Vagina (tissue), 2 donors: ENCODE data around the gene TRPM4. TPM values are rescaled to one million over a fixed set of nuclear protein-coding genes. Genes with fewer than 3 reads are reported as not detected.
A peak's percentile ranks its signal among the peaks of the same experiment; 100 is the strongest.

Experiments
- DNase-seq, 2 donors: peaks; one replicate each; pipeline ENCODE4 v3.0.0-alpha.2; 2017; ENCODE audit errors: extremely low spot score in 2 of 2
- H3K27ac ChIP-seq: fragments of 200-600 bp; sonication (generic); one replicate; pipeline ENCODE4 v1.5.1; 2019
- H3K27me3 ChIP-seq: fragments of 200-600 bp; sonication (generic); one replicate; pipeline ENCODE4 v1.5.1; 2019
- H3K36me3 ChIP-seq, 2 donors: fragments of 200-600 bp; sonication (generic); one replicate each; pipeline ENCODE4 v1.5.1; 2017 to 2019
- H3K4me1 ChIP-seq: fragments of 200-600 bp; sonication (generic); one replicate; pipeline ENCODE4 v1.5.1; 2019
- H3K4me3 ChIP-seq, 2 donors: fragments of 200-600 bp; sonication (generic); 1 replicate in 1 of 2; 2 replicates in 1 of 2; pipeline ENCODE4 v1.5.1; 2016 to 2019
- H3K9me3 ChIP-seq: fragments of 200-600 bp; sonication (generic); one replicate; pipeline ENCODE4 v1.5.1; 2019
- POLR2A ChIP-seq, 2 donors: fragments of 450-650 bp; IDR thresholded peaks; one replicate each; pipeline ENCODE4 v1.6.1; 2017; ENCODE audit warnings: antibody characterized with exemption in 2 of 2, mild to moderate bottlenecking in 2 of 2, moderate library complexity in 2 of 2
- POLR2AphosphoS5 ChIP-seq, 2 donors: sonication (generic); formaldehyde crosslinking; IDR thresholded peaks; one replicate each; pipeline ENCODE4 v1.9.0; 2017; ENCODE audit warnings: antibody characterized with exemption in 2 of 2, mild to moderate bottlenecking in 2 of 2, low read depth in 1 of 2; ENCODE audit not compliant: insufficient read depth in 1 of 2
- intact Hi-C: fragments of 100-400 bp; cut with DNase I; formaldehyde crosslinking; loops from one replicate; pipeline ENCODE4 v1.15.1; 2023
- total RNA-seq: library from RNA; depleted of rRNA; stranded (reverse); fragments of >200 nt; gene quantifications from one replicate; pipeline ENCODE4 v1.2.3, GENCODE V29; 2016
- TF ChIP-seq, protein P1 (sequence below), 3 experiments: fragments of 450-650 bp in 2 of 3; fragments of 200-600 bp in 1 of 3; sonication (generic) in 1 of 3; IDR thresholded peaks; one replicate each; pipeline ENCODE4 v1.5.1; 2017 to 2019; ENCODE audit warnings: antibody characterized with exemption in 3 of 3, mild to moderate bottlenecking in 2 of 3, moderate library complexity in 2 of 3

Gene TRPM4
- total RNA-seq, 1 donor from 2014 or later = 22.8 TPM

DNA sequence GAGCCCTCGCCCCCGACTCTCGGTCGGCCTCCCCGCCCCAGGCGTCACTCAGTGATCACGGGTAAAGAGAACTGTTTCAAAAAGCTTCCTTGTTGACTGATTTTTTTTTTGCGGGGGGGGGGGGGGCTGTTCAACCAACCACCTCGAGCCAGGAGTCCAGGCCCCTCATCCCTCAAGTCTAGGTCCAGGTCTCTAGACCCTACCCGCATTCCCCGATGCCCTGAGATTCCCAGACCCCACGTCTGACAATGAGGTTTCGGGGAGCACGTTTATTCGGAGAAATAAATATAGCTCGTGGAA is 6.7 kb upstream of the TRPM4 start:
- peak overlapping the region; percentile 55 to 84 for H3K4me3 ChIP-seq
- TF ChIP-seq POLR2A (IDR thresholded peaks at IDR 0.05) (no peak), POLR2AphosphoS5 (IDR thresholded peaks at IDR 0.05; ENCODE audit: insufficient read depth in 1 of 2, low read depth in 1 of 2) (no peak)
- TF ChIP-seq, protein P1, sequence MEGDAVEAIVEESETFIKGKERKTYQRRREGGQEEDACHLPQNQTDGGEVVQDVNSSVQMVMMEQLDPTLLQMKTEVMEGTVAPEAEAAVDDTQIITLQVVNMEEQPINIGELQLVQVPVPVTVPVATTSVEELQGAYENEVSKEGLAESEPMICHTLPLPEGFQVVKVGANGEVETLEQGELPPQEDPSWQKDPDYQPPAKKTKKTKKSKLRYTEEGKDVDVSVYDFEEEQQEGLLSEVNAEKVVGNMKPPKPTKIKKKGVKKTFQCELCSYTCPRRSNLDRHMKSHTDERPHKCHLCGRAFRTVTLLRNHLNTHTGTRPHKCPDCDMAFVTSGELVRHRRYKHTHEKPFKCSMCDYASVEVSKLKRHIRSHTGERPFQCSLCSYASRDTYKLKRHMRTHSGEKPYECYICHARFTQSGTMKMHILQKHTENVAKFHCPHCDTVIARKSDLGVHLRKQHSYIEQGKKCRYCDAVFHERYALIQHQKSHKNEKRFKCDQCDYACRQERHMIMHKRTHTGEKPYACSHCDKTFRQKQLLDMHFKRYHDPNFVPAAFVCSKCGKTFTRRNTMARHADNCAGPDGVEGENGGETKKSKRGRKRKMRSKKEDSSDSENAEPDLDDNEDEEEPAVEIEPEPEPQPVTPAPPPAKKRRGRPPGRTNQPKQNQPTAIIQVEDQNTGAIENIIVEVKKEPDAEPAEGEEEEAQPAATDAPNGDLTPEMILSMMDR (IDR thresholded peaks at IDR 0.05) = no peak
- no peaks in the 10 kb centered on the region for H3K9me3 ChIP-seq
- H3K27ac ChIP-seq = peak overlapping the region; percentile 66
- no peaks in the 10 kb centered on the region for H3K36me3 ChIP-seq
- peaks cover 45% of the 10 kb centered on the region for H3K4me1 ChIP-seq
- no peak for DNase-seq
- H3K27me3 ChIP-seq = no peaks in the 10 kb centered on the region
- intact Hi-C loops = no loop called here

DNA sequence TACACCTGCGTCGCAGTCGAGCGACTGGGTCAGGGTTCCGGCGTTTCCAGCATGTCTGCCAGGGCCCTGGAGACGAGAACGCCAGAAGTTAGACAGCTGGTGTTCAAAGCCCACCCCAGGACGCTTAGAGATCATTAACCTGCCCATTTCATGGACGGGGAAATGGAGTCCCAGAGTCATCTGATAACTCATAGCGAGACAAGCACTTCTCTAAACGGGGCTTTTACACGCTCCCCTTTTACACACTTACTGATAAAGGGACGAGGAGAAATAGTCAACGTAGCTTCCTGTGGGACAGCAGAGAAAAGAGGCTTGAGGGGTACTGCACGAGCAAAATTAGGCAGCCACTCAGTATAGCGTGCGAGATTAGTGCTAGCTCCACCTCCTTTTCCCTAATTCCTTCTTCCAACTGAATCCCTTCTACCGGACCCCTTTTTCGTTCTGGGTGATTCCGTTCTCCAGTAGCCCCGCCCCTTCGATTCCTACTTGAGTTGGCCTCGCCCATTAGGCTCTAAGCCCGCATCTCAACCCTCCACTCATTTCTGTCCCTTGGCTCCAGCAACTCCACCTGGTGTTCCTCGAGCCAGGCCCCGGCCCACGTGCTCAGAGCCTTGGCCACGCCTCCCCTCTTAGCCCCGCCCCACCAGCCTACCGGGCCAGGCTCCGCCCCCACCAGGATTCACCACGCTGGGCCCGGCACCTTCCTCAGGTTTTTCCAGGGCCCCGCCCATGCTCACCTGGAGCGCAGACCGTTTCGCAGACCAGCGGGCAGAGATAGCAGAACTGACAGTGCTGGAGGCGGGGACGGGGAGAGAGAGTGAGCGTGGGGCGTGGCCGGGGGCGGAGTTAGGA is 6.1 kb upstream of the TRPM4 start:
- Histone ChIP-seq H3K9me3 (no peaks in the 10 kb centered on the region), H3K4me3 (peak overlapping the region in 1 of 2 donors; percentile 55), H3K4me1 (peaks cover 39% of the 10 kb centered on the region), H3K27ac (peak overlapping the region; percentile 66), H3K27me3 (no peaks in the 10 kb centered on the region), H3K36me3 (no peaks in the 10 kb centered on the region)
- DNase-seq = no peak
- intact Hi-C loops = no loop called here
- peak; percentile 20 to 37 for TF ChIP-seq POLR2AphosphoS5 (IDR thresholded peaks at IDR 0.05; ENCODE audit: insufficient read depth in 1 of 2, low read depth in 1 of 2)
- TF ChIP-seq, protein P1 (IDR thresholded peaks at IDR 0.05) = no peak
- TF ChIP-seq POLR2A (IDR thresholded peaks at IDR 0.05) = no peak

- DNase-seq = no peak
- no peak overlapping the region for H3K4me3 ChIP-seq
- TF ChIP-seq POLR2AphosphoS5 (IDR thresholded peaks at IDR 0.05; ENCODE audit: insufficient read depth in 1 of 2, low read depth in 1 of 2) (no peak), POLR2A (IDR thresholded peaks at IDR 0.05) (no peak)
- TF ChIP-seq, protein P1 (IDR thresholded peaks at IDR 0.05) = no peak
- intact Hi-C loops = no loop called here
- no peaks in the 10 kb centered on the region for H3K36me3 ChIP-seq
- H3K9me3 ChIP-seq = no peaks in the 10 kb centered on the region
- H3K27me3 ChIP-seq = no peaks in the 10 kb centered on the region
- H3K4me1 ChIP-seq = peaks cover 39% of the 10 kb centered on the region
- H3K27ac ChIP-seq = no peak overlapping the region
Observed at GRCh38 chr19:49152119-49152550, 5.5 kb upstream of the TRPM4 start.

GRCh38 chr19:49153167-49153809 is 4.3 kb upstream of the TRPM4 start:
- TF ChIP-seq POLR2A (IDR thresholded peaks at IDR 0.05) = no peak
- TF ChIP-seq, protein P1 (IDR thresholded peaks at IDR 0.05) = no peak
- no peak for TF ChIP-seq POLR2AphosphoS5 (IDR thresholded peaks at IDR 0.05; ENCODE audit: insufficient read depth in 1 of 2, low read depth in 1 of 2)
- intact Hi-C loops = no loop called here
- Histone ChIP-seq H3K27me3 (no peaks in the 10 kb centered on the region), H3K36me3 (no peaks in the 10 kb centered on the region), H3K27ac (no peak overlapping the region), H3K4me1 (peaks cover 43% of the 10 kb centered on the region), H3K9me3 (no peaks in the 10 kb centered on the region), H3K4me3 (no peak overlapping the region)
- DNase-seq = no peak

DNA sequence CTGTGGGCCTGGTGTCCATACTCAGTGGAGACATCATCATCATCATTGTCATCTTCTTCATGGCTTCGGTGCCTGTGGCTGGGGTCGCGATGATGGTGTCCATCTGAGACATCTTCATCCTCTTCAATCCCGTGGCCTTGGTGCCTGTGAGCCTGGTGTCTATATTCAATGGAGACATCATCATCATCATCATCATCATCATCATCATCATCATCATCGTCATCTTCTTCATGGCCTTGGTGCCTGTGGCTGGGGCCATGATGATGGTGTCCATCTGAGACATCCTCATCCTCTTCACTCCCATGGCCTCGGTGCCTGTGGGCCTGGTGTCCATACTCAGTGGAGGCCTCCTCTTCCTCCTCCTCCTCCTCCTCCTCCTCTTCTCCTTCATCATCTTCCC is 3.3 kb upstream of the TRPM4 start:
- intact Hi-C loops = no loop called here
- Histone ChIP-seq H3K36me3 (no peaks in the 10 kb centered on the region), H3K4me3 (no peak overlapping the region), H3K9me3 (no peaks in the 10 kb centered on the region), H3K27me3 (no peaks in the 10 kb centered on the region), H3K4me1 (peaks cover 43% of the 10 kb centered on the region), H3K27ac (no peak overlapping the region)
- TF ChIP-seq POLR2A (IDR thresholded peaks at IDR 0.05) (no peak), POLR2AphosphoS5 (IDR thresholded peaks at IDR 0.05; ENCODE audit: insufficient read depth in 1 of 2, low read depth in 1 of 2) (no peak)
- TF ChIP-seq, protein P1 (IDR thresholded peaks at IDR 0.05) = no peak
- DNase-seq = no peak
